Fibroblast of lung (primary cell): Measurements from ENCODE around the gene OR2Z1. TPM values are rescaled to one million over a fixed set of nuclear protein-coding genes. Genes with fewer than 3 reads are reported as not detected.

Experiments used
- DNase-seq, 2 donors: peaks; one replicate each; pipeline versions ENCODE4 v3.0.0 to v3.0.0-alpha.2; 2010; ENCODE audit warnings: low read depth in 2 of 2
- H2AFZ ChIP-seq: 2 replicates; pipeline ENCODE4 v1.5.1; 2012; ENCODE audit warnings: low read length, control low read depth, inconsistent platforms
- H3K27ac ChIP-seq: 2 replicates; pipeline ENCODE4 v1.5.1; 2011; ENCODE audit warnings: low read length, control low read depth; ENCODE audit not compliant: insufficient read depth
- H3K27me3 ChIP-seq: 2 replicates; pipeline ENCODE4 v1.5.1; 2011; ENCODE audit warnings: mild to moderate bottlenecking, low read length; ENCODE audit not compliant: control insufficient read depth, insufficient read depth
- H3K36me3 ChIP-seq: 2 replicates; pipeline ENCODE4 v1.5.1; 2011; ENCODE audit warnings: low read length; ENCODE audit not compliant: control insufficient read depth, insufficient read depth
- H3K4me1 ChIP-seq: 2 replicates; pipeline ENCODE4 v1.5.1; 2011; ENCODE audit warnings: low read length; ENCODE audit not compliant: control insufficient read depth, insufficient read depth; ENCODE audit errors: extremely low read depth
- H3K4me2 ChIP-seq: 2 replicates; pipeline ENCODE4 v1.5.1; 2011; ENCODE audit warnings: low read length, control low read depth; ENCODE audit not compliant: insufficient read depth; ENCODE audit errors: extremely low read depth
- H3K4me3 ChIP-seq, 4 experiments: fragments of 200-600 bp in 1 of 4; sonication (generic) in 1 of 4; replicated peaks in 1 of 4; 2 replicates each; pipeline ENCODE4 v1.5.1; 2011 to 2016; ENCODE audit warnings: low read length in 4 of 4, low read depth in 3 of 4, mild to moderate bottlenecking in 3 of 4, control low read depth in 2 of 4, inconsistent platforms in 1 of 4, mixed read lengths in 1 of 4; ENCODE audit not compliant: insufficient read depth in 1 of 4; ENCODE audit errors: control extremely low read depth in 1 of 4
- H3K79me2 ChIP-seq: 2 replicates; pipeline ENCODE4 v1.5.1; 2012; ENCODE audit warnings: mild to moderate bottlenecking, low read length, inconsistent platforms; ENCODE audit not compliant: control insufficient read depth, insufficient read depth
- H3K9ac ChIP-seq: 2 replicates; pipeline ENCODE4 v1.5.1; 2011; ENCODE audit warnings: mild to moderate bottlenecking, low read length, control low read depth; ENCODE audit not compliant: insufficient read depth
- H3K9me3 ChIP-seq: 2 replicates; pipeline ENCODE4 v1.5.1; 2012; ENCODE audit warnings: low read depth, low read length; ENCODE audit not compliant: control insufficient read depth, insufficient read depth
- H4K20me1 ChIP-seq: 2 replicates; pipeline ENCODE4 v1.5.1; 2011; ENCODE audit warnings: low read length; ENCODE audit not compliant: control insufficient read depth, insufficient read depth; ENCODE audit errors: extremely low read depth
- CTCF ChIP-seq, 2 donors: IDR thresholded peaks in 1 of 2; conservative IDR thresholded peaks in 1 of 2; 1 replicate in 1 of 2; 2 replicates in 1 of 2; pipeline ENCODE4 v1.5.1; 2011 to 2012; ENCODE audit warnings: low read length in 2 of 2, control low read depth in 1 of 2, inconsistent platforms in 1 of 2, low read depth in 1 of 2, mild to moderate bottlenecking in 1 of 2
- EZH2 ChIP-seq: IDR thresholded peaks from 2 replicates; pipeline ENCODE4 v1.5.1; 2012; ENCODE audit warnings: low read length, control low read depth, mild to moderate bottlenecking; ENCODE audit errors: missing control alignments
- polyA plus RNA-seq, 2 donors: library from polyadenylated mRNA; depleted of rRNA in 1 of 2; stranded (reverse) in 1 of 2; unstranded in 1 of 2; fragments of >200 nt; gene quantifications; 2 replicates each; pipeline ENCODE4 v1.2.1, GENCODE V29; 2011 to 2012; ENCODE audit warnings: missing spikeins in 1 of 2
- total RNA-seq: library from RNA; depleted of rRNA; stranded (reverse); fragments of >200 nt; gene quantifications from 2 replicates; pipeline ENCODE4 v1.2.1, GENCODE V29; 2014

Gene OR2Z1
- total and polyA plus RNA-seq, 2 donors (not counting 1 experiment from before 2014, with no cell fraction given) = not detected

- no peaks in the 10 kb centered on the region for H3K36me3 ChIP-seq
- H3K27ac ChIP-seq = no peak overlapping the region
- no peak overlapping the region for H2AFZ ChIP-seq
- H3K4me1 ChIP-seq = no peaks in the 10 kb centered on the region
- no peaks in the 10 kb centered on the region for H3K9me3 ChIP-seq
- TF ChIP-seq CTCF (conservative IDR thresholded peaks at IDR 0.05 in 1 of 2, IDR thresholded peaks at IDR 0.05 in 1 of 2; ENCODE audit: low read depth in 1 of 2, low read length in 2 of 2) = no peak
- DNase-seq = no peak
- H3K79me2 ChIP-seq = no peaks in the 10 kb centered on the region
- no peak overlapping the region for H3K9ac ChIP-seq
- H3K4me2 ChIP-seq = no peak overlapping the region
- no peak overlapping the region for H3K4me3 ChIP-seq
- H3K27me3 ChIP-seq = no peaks in the 10 kb centered on the region
- no peaks in the 10 kb centered on the region for H4K20me1 ChIP-seq
Measured at GRCh38 chr19:8686549-8686948, 34.9 kb upstream of the OR2Z1 start.

- Histone ChIP-seq H2AFZ (no peak overlapping the region), H3K4me1 (no peaks in the 10 kb centered on the region), H4K20me1 (no peaks in the 10 kb centered on the region), H3K4me3 (no peak overlapping the region), H3K27me3 (no peaks in the 10 kb centered on the region), H3K9ac (no peak overlapping the region), H3K36me3 (no peaks in the 10 kb centered on the region), H3K4me2 (no peak overlapping the region), H3K9me3 (no peaks in the 10 kb centered on the region), H3K79me2 (no peaks in the 10 kb centered on the region), H3K27ac (no peak overlapping the region)
- no peak for DNase-seq
- TF ChIP-seq EZH2 = no peak
- TF ChIP-seq CTCF (conservative IDR thresholded peaks at IDR 0.05 in 1 of 2, IDR thresholded peaks at IDR 0.05 in 1 of 2; ENCODE audit: low read depth in 1 of 2, low read length in 2 of 2) = no peak
Measured at GRCh38 chr19:8688930-8689329, 32.5 kb upstream of the OR2Z1 start.

- H3K27me3 ChIP-seq = no peaks in the 10 kb centered on the region
- H2AFZ ChIP-seq = no peak overlapping the region
- no peak overlapping the region for H3K4me2 ChIP-seq
- no peaks in the 10 kb centered on the region for H4K20me1 ChIP-seq
- no peaks in the 10 kb centered on the region for H3K4me1 ChIP-seq
- TF ChIP-seq EZH2 (no peak), CTCF (conservative IDR thresholded peaks at IDR 0.05 in 1 of 2, IDR thresholded peaks at IDR 0.05 in 1 of 2; ENCODE audit: low read depth in 1 of 2, low read length in 2 of 2) (no peak)
- no peak overlapping the region for H3K4me3 ChIP-seq
- no peaks in the 10 kb centered on the region for H3K79me2 ChIP-seq
- no peak for DNase-seq
- no peak overlapping the region for H3K9ac ChIP-seq
- H3K27ac ChIP-seq = no peak overlapping the region
- no peaks in the 10 kb centered on the region for H3K36me3 ChIP-seq
- no peaks in the 10 kb centered on the region for H3K9me3 ChIP-seq
Measured at GRCh38 chr19:8690753-8691539, 30.5 kb upstream of the OR2Z1 start.
